EH (cell line): ENCODE results near the gene TCF7.

Experiments used
- DNase-seq: peaks from one replicate; pipeline ENCODE4 v3.0.0-alpha.2; 2015; ENCODE audit warnings: low read depth

The TCF7 gene

DNA sequence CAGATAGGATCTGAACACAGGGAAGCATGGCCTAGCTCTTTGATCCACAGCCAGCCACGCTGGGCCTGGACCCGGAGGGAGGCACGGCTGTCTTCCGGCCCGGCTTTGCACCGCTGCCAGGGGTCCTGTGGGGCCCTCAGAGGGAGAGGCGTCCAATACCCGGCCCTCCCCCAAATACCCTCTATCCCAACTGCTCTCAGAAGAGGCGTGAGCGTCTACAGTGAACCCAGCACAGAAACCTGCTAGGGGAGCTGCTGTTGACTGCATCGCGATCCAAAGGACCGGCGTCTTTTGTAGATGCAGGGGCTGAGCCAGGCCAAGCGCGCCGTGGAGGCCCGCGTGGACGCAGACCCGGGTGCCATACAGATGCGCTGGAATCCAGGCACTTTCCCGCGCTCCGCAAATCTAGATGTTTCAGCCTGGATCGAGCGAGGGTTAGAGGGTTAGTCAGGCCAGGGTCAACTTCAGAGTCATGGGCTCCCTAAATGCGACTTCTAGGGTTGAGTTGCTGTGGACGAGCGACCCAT is 1.1 kb upstream of the TCF7 start:
- no peak for DNase-seq

DNA sequence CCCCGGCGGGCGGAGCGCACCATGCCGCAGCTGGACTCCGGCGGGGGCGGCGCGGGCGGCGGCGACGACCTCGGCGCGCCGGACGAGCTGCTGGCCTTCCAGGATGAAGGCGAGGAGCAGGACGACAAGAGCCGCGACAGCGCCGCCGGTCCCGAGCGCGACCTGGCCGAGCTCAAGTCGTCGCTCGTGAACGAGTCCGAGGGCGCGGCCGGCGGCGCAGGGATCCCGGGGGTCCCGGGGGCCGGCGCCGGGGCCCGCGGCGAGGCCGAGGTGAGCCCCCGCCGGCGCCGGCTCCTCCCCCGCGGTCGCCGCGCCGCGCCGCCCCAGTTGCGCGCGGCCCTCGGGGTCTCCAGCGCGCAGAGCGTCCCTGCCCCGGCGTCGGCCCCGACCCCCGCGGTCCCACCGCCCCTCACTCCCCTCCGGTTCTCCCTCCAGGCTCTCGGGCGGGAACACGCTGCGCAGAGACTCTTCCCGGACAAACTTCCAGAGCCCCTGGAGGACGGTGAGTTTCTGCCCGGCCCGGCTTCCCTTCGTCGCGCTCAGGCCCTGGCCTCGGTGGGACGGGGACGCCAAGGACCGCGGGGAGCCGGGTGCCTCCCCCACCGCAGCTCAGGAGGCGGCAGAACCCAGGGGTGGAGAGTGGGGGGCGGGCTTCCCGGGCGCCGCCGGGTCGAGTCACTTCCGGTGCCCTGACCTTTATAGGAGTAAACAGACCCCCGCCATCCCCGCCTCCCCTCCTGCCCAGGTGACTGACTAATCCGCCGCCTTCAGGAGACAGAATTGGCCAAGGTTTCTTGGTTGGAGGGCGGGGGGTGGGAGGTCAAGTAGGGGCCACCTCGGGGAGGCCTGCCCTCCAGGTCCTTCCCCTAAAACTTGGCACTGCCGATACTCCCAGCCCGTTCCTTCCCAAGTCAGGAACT is 665 bp downstream of the TCF7 start:
- peak; percentile 16 for DNase-seq

DNA sequence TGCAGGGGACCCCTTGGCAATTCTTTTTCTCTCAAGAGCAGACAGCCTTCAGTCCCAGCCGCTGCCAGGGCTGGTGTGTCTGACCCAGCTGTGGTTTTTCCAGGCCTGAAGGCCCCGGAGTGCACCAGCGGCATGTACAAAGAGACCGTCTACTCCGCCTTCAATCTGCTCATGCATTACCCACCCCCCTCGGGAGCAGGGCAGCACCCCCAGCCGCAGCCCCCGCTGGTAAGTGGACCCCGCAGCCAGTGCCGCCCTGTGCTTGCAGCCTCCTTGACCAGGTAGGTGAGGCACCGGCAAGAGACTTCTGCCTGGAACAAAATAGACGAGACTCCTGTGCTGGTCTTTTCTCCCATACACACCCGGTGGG is 1.3 kb downstream of the TCF7 start:
- DNase-seq: no peak

DNA sequence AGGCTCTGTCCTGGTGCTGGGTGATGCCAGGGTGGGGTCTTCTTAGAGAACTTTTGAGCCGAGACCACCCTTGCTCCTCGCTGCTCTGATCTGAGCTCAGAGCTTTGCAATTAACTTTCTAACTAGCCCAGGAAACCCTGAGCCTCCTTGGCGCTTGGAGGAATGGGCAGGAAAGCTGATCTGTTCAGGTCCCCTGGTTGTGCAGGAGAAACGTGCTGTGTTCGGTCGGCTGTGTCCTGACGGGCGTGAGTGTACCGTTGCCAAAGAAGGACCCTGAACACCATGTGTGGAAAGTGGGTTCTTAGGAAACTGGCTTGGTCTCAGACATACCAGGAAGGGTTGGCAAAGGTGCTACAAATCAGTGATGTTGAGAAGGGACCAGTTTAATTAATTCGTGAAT is 1.8 kb downstream of the TCF7 start:
- DNase-seq: no peak

DNA sequence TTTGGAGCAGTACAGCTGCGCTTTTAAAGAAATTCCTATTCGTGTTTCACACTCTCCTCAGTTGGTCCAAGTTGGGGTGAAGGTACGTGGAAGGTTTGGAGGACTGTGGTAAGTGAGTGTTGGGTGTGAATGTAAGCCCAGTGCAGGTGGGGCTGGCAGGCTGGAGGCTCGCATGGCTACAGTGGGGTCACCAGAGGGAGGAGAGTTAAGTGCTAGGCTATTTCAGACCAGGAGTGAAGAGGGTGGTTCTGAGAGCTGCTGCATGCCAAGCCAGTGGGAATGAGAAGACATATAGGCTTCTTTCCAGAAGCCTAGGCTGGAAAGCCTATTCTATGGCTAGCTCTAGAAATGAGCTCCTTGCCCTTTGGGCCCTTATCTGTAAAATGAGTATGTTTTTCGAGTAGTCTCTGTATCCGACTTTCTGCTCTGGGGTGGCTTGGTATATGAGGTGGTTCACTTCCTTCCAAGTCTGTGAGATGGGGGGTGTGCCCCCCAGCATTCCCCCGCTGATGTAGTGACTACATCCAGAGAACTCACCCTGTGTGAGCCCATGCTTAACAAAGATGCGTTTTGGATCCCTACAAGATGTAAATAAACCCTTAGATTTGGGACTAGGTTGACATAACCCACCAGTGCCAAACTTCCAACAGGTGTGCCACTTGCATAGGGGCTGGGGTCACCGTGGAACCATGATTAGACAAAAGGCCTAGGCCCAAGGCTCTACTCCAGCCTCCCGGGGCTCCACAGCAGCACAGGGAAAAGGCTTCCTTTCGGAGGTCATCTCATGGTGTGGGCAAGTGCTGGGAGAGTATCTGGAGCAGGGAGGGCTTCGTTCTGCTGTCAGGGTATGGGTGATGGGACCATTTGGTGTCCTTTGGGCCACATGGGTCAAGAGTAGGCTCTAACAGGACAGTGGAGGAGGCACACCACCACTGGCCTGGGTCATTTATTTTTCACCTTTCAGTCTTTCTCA is 2.6 kb downstream of the TCF7 start:
- DNase-seq: no peak

DNA sequence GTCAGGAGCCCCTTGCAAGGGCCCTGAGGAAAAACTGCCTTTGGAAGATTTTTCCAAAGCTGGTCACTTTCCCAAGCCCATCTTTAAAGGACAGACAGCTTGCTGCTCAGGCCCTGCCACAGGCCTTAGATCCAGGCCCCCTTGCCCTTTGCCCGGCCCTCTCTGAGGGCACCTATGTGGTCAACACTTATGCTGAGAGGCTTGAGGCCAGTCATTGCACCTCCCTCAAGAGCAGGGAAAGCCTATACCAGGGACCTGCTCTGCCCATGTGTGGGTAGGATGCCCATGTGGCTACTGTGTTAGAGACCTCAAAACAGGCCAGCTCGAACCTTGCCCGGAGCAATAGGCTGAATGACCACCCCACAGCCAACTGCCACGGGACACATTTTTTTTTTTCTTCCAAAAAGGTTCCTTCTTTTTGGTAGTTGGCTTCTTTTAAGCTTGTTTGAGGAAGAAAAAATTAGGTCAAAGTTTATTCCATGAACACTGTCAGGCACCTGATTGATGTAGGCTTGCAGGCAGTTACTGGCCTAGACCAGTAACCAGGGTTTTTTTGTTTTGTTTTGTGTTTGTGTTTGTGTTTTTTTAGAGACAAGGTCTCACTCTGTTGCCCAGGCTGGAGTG is 3.8 kb downstream of the TCF7 start:
- no peak for DNase-seq

DNA sequence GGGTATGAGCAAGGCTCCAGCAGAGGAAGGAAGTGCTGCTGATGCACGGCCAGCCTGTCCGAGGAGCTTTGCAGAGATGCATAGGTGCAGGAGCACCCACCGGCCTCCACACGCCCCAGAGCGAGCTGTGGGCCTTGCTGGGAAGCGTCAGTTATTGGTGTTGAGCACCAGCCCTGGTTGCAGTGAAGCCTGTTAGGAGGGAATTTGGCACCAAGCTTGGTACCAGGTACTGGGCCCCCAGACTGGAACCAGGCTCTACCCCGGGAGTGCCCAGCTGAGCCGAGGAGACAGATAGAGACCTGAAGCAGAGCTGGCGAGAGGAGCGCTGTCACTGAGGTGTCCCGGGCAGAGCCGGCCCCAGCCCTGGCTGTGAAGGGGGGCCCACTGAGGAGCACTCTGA is 5.2 kb downstream of the TCF7 start:
- no peak for DNase-seq

DNA sequence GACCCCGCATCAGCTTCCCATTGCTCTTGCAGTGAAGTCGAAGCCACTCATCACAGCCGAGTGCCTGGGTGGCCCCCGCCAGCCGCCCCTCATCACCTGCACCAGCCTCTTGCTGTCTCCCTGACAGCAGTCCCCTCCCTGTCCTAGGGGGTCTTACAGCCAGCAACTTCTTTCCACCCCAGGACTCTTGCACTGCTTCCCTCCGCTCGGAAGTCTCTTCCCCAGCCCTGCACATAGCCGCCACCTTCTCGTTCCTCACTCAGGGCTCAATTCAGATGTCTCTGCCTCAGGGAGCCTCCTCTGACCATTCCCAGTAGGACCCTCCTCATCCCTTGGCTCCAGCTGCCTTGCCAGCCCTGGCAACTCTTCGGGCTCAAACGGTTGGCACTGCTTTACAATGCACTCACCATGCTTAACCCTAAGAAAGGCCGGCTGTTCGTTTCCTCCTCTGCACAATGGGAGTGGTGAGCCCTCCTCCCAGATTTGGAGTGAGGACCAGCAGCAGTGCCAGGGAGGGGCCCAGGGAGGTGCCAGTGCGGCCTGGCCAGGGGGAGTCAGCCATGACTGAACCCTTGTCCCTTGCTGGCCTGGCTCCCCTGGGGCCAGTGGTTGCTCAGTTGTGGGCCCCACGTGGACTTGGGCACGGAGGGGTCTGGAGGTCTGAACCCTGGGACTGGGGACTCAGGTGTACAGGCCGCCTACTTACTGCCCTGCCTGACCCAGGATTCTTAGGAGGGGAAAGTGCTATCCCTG is 6.1 kb downstream of the TCF7 start:
- no peak for DNase-seq

DNA sequence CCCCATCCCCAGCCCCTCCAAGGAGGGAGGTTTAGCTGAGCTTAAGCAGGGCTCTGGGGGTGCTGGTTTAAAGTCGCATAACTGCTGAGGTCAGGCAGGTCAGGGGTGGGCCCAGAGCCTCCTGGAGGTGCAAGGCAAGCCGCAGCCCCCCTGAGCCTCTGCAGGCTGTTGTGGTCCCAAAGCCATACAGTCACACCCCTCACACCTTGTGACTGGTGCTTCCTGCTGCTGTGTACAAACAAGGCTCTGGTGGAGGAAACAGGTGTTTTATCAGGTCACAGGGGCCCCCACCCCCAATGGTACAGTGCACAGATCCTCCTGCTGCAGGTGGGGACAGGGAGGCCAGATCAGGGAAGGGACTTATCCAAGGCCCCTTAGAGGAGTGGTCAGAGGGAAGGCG is 8.0 kb downstream of the TCF7 start:
- DNase-seq: no peak

DNA sequence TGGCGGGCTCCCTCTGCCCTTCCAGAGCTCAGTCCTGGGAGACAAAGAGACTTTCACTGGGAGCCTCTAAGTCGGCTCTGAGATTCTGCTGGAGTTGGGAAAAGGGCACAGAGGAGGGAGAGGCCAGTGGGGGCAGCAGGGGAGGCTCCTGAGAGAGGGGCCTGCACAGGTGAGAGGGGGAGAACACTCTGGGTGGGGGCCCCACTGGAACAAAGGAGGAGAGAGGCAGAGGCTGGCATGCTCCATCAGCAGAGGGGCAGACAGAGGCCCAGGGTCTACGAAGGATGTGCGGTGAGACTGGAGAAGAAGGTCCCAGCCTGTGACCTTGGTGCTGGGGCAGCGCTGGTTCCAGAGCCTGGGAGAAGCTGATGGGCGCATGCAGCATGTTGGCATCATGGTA is 8.9 kb downstream of the TCF7 start:
- DNase-seq: no peak

DNA sequence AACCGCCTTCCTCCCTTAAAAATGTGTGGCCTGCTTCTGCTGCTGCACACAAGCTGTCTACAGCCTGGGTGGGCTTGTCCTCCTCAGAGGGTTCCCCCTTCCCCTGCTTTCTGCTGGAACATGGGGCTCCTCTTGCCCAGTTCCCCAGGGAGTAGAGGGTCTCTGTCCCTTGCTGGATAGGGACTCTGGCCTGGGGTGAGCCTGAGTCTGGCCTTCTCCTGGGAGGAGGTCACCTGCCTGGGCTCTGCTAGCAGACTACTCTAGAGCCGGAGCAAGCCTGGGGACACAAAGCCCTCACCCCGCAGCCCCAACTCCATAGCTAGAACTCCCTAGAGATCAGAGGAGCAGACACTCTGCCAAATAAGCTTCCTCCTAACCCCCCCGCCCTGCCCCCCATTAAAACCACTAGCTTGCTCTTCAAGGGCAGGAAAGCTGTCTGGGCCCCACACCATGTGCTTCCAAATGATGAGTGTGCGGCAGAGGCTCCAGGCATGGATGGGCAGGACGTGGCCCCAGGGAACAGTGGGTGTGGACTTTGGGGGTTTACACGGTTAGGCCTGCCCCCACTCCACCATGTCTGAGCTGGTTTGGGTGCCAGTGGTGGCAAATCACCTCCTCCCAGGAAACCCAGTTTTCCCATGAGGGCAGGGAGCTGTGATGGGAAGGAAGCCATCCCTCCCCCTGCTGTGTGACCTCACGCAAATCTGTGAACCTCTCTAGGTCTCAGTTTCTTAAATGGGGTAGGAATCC is 10.0 kb downstream of the TCF7 start:
- DNase-seq: peak; percentile 83

DNA sequence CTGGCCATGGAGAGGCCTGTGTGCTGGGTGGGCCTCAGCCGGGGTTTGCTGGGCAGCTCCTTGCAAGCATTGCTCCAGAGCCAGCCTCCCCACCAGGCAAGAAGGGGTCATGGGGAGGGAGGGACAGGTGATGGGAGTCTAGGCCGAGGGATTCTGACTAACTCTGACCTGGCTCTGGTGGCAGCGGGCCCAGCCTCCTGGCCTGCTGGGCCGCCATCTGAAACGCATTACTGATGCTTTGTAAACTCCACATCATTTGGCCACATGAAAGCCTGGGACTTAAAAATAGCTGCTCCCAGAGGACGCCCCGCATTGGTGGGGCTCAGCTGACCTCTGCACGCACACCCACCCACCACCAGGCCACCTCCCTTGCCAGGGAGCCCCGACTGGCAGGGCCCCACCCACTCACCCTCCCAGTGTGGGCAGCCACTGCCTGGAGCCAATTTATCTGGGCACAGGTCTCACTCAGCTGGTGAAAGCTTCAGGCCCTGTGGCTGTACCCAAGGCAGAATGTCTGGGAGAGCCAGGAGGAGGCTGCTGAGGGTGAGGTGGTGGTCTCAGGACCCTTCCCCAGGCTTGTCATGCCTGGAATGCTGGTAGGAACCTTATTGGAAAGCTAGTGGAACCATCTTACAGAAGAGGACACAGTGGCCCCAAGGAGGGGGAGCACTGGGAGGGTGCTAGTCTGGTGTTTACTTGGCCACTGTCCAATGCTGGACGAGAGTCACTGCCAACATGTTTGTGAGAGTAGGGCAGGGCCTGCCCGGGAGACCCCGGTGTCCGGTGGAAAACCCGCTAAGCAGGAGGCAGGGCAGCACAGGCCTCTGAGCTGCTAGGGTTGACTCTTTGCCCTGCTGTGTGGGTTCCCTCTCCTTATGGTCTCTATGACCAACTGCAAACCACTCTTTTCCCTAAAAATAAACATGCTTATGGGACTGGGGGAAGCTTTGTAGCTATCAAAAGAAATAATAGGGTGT is 10.8 kb downstream of the TCF7 start:
- DNase-seq: peak; percentile 92

DNA sequence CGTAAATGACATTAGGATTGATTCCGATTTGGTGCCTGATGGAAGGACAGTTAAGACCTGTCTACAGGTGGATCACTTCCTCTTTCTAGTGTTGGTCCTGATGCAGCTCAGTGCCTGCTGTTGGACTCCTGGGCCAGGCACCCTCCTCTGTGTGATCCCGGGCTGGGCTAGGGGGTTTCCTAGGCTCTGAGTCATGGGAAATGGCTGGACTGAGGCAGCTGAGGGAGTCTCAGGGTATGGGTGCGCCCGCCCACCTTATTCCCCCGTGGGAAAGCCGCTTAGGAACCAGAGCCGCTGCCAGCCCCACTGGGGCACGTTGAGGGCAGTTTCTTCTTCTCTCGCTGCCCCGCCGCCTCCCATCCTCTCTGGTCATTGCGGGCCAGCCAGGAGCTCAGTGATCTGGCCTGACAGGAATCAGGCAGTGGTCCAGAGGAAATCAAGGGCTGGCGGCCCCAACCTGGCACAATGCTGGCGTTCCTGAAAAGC is 12.9 kb downstream of the TCF7 start:
- no peak for DNase-seq

DNA sequence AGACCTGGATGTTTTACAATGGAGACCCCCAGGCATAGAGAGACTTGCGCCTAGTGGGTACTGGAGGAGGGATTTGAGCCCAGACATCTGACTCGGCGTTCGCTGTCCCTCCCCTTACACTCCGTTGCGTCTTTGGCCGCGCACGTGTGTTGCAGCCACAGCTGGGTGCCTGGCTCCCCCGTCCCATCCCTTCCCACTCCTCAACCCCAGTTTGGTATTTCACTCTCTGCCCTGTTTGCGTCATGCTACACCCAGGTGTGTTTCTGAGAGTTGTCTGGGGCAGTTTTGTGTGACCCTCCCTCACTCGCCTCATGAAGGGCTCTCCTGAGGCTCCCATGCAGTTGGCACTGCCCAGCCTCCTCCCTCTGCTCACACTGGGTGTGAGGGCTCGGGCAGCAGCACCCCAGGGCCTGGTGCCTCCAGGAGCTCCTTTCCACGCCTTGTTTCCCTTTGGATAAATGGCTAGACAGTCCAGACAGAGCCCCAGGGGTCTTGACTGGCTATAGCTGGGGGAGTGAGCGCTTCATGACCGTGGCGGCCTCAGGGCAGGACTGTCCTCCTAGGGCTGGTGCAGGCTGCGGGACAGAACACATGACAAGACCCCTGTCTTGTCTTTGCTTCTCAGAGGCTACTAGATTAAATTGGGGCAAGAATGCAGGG is 13.6 kb downstream of the TCF7 start:
- no peak for DNase-seq

DNA sequence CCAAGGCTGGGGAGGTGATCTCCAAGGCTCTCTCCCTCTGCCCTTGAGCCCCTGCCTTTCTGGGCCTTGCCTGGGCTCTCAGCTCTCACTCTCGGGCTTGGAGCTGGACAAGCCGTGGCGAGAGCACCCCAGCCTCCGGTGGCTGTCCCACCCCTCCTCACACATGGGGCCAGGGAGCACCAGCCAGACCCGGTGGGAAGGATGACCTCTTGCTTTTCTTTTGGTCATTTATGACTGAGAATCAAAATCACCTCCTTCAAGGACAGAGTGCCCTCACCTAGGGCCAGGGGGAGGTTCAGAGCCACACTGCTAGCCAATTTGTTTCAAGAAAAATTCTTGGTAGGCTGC is 14.1 kb downstream of the TCF7 start:
- DNase-seq: no peak

DNA sequence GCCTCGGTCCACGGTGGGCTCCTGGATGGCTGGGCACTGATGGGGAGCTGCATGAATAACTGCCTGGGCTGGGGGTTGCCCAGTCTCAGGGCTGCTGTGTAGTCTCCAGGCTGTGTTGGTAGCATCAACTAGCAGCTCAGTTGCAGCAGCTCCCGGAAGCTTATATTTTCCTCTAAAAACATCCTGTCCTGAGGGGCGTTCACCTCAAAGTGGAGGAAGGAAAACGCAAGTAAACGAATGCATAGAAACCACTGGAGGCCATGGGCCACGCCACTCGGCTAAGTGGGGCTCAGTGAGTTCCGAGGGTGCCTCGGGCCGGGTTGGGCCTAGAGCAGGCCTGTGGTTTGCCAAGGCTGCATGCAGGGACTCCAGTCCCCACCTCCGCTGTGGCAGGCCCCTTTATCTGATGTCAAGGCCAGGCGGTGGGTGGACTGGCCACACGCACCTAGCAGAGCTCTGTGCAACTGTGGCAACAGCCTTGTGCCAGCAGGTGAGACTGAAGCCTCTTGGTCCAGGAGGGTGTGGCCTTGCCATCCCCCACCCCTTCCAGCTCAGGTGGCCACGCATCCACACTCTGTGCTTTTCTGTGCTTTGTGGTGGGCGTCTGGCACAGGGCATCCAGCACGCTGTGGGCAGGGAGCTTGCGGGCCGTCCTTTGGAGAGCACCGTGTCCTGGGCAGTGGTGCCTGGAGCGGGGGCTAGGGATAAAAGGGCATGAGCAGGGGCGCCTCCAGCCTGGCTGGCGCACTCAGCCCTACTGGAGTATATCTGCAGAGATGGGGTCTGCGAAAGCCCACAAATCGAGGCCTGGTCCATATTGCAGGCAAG is 15.1 kb downstream of the TCF7 start:
- DNase-seq: no peak

DNA sequence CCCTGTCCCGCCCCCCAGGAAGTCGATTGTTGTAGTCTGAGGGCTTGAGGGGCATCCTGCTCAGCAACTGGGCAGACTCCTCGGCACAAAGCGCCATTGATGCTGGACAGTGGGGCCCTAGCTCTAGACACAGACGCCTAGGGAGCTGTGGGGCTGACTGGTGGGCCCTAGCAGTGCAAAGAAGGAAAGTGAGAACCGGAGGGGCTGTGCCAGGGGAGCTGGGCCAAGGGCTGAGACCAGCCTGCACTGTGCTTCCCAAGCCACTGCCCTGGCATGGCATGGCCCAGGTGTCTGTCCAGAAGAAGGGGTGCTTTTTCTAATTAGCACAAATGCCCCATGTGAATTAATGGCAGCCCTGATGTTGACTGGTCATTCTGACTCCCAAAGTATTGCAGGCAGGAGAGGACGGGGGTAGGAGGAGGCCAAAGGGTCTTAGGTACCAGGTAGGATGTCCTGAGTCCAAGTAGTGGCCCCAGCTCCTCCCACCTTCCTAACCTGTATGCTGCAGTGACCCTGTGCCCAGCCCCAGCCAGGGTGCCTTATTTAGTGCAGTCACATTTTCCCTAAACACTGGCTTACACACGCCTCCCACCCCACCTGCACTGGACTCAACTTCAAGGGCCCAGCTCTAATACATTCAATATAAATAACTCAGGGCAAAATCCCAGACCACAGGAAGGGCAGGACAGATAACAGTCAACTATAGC is 15.9 kb downstream of the TCF7 start:
- no peak for DNase-seq
